ENCODE data around the gene WT1. TPM values are rescaled to one million over a fixed set of nuclear protein-coding genes. Genes with fewer than 3 reads are reported as not detected.
A peak's percentile ranks its signal among the peaks of the same experiment; 100 is the strongest.

WT1 gene
- total RNA-seq, 4 donors from 2014 or later, result not detected

DNA sequence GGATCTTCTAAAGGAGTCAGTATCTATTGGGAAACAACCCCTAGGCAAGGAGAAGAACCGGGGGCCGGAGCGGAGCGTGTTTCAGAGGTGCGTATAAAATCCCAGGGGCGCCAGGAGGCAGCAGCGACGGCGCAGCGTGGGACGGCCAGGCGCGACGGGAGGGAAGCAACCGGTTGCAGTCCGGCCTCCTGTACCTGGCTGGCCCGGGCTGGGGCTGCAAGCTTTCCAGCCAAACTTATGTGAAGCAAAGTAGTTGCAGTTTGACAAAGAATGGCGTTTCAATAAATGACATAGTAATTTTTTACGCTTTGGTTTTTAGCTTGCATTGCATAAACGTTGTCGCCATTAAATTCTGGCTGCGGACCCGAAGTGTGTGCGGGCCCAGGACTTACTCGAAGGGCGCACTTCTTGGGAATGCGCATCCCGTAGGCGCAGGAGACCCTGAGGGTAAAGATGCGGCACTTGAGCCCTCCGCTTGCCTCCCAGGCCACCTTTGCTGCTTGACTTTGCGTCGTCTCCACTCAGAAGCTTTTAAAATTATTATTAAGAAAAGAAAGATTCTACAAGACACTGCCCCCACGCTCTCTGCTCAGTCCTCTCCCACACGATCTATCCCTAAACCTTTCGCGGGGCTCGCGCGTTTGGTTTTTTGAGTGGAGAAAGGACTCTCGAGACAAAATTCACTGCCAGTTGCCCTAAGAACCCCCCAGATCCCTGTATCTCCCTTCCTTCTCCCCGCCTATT lies 1.6 kb upstream of the WT1 start:
- Histone ChIP-seq H3K4me1 (peaks cover 61% of the 10 kb centered on the region), H3K27me3 (peaks cover 100% of the 10 kb centered on the region), H3K9me3 (no peaks in the 10 kb centered on the region), H3K4me3 (peak overlapping the region; percentile 44), H3K27ac (no peak overlapping the region), H3K36me3 (no peaks in the 10 kb centered on the region)
- 9% methylated on average over 35 of the region's 42 CpGs for WGBS
- no peak for TF ChIP-seq POLR2AphosphoS5 (IDR thresholded peaks at IDR 0.05)
- TF ChIP-seq POLR2A (IDR thresholded peaks at IDR 0.05), result no peak
- TF ChIP-seq EP300 (IDR thresholded peaks at IDR 0.05), result no peak
- TF ChIP-seq, protein P1, sequence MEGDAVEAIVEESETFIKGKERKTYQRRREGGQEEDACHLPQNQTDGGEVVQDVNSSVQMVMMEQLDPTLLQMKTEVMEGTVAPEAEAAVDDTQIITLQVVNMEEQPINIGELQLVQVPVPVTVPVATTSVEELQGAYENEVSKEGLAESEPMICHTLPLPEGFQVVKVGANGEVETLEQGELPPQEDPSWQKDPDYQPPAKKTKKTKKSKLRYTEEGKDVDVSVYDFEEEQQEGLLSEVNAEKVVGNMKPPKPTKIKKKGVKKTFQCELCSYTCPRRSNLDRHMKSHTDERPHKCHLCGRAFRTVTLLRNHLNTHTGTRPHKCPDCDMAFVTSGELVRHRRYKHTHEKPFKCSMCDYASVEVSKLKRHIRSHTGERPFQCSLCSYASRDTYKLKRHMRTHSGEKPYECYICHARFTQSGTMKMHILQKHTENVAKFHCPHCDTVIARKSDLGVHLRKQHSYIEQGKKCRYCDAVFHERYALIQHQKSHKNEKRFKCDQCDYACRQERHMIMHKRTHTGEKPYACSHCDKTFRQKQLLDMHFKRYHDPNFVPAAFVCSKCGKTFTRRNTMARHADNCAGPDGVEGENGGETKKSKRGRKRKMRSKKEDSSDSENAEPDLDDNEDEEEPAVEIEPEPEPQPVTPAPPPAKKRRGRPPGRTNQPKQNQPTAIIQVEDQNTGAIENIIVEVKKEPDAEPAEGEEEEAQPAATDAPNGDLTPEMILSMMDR (IDR thresholded peaks at IDR 0.05), result no peak
- no peak for DNase-seq (ENCODE audit: low spot score in 2 of 2)

DNA sequence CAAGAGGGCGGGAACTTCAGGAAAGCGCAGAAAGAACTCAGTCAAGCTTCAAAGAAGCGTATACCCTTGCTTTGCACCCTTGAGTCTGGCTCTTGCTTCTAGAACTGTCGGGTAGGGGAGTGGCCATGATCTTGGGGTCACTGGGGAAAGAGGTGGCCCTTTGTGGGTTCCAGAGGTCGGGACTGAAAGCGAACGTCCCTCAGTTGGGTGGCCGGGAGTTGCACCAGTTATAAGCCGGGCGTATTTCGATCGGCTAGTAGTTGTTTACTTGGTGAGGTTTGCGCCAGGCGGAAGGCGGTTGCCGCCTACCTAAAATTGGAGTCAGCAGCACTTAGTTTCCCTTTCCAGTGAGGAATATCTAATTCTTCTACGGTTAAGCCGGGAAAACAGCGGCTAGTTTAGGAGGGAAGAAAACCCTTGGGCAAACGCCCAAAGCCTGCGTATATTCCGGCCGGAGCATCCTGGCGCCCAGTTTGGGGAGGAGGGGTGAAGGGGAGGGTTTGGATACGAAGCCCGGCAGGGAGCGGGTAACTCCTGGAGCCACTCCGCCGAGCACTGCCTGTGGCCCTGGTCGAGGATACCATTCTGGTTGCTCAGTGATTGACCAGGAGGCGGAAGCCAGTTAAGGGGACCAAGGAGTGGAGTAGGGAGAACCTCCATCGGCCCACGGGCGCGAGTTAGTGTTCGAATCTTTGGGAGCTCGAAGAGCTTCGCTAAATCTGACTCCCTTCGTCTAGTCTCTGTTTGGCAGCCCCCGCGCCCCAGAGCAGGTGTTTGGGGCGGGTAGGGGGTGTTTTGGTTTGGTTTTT lies 807 bp upstream of the WT1 start:
- TF ChIP-seq POLR2AphosphoS5 (IDR thresholded peaks at IDR 0.05), result no peak
- TF ChIP-seq, protein P1 (IDR thresholded peaks at IDR 0.05), result no peak
- TF ChIP-seq EP300 (IDR thresholded peaks at IDR 0.05), result no peak
- TF ChIP-seq POLR2A (IDR thresholded peaks at IDR 0.05), result no peak
- DNase-seq (ENCODE audit: low spot score in 2 of 2), result no peak
- no peaks in the 10 kb centered on the region for H3K9me3 ChIP-seq
- H3K27me3 ChIP-seq, result peaks cover 100% of the 10 kb centered on the region
- no peaks in the 10 kb centered on the region for H3K36me3 ChIP-seq
- peaks cover 61% of the 10 kb centered on the region for H3K4me1 ChIP-seq
- 5% methylated on average over 35 of the region's 42 CpGs for WGBS
- H3K27ac ChIP-seq, result no peak overlapping the region
- H3K4me3 ChIP-seq, result peak overlapping the region; percentile 44

DNA sequence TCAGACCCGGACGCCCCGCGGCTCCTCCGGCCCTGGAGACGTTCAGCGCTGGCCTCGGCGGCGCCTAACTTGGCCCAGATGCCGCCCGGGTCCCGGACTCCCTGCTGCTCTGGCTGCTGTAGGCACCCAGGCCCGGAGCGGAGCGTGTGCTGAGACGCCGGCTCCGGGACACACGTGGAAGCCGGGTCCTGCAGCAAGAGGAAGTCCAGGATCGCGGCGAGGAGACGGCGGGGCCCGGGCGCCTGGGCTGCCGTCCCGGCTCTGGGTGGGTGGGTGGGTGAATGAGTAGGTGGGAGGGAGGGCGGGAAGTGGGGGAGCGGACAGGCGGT lies 223 bp downstream of the WT1 start:
- Histone ChIP-seq H3K4me1 (peaks cover 61% of the 10 kb centered on the region), H3K27ac (no peak overlapping the region)

DNA sequence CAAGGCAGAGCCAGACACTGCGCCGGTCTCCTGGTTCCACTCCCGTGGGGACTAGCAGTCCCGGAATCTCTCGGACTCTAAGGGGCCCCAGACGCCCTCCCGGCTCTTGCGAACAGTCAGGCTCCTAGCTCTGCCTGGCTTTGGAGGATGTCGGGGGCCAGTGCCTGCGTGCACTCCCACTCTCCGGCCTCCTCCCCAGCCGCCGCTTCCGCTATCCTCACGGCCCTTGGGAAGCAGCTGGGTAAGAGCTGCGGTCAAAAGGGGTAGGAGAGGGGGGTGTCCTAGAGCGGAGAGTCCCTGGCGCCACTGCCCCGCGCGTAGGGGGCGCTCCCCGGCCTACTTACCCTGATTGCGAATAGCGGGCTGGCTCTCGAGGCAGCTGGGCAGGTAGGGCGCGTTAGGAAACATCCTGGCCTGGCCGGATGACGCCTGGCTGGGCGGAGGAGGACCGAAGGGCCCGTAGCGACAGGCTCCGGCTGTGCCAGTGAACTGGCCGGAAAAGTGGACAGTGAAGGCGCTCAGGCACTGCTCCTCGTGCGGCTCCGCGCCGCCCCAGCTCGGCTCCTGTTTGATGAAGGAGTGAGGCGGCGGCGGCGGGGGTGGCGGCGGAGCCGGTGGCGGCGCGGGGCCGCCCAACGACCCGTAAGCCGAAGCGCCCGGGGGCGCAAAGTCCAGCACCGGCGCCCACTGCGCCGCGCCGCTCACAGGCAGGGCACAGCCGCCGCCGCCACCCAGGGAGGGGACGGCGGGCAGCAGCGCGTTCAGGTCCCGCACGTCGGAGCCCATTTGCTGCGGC lies 785 bp downstream of the WT1 start:
- Histone ChIP-seq H3K9me3 (no peaks in the 10 kb centered on the region), H3K27me3 (peaks cover 100% of the 10 kb centered on the region), H3K4me1 (peaks cover 60% of the 10 kb centered on the region), H3K27ac (no peak overlapping the region), H3K4me3 (peak overlapping the region; percentile 44), H3K36me3 (no peaks in the 10 kb centered on the region)
- WGBS, result 1% methylated on average over 27 of the region's 77 CpGs
- no peak for DNase-seq (ENCODE audit: low spot score in 2 of 2)
- TF ChIP-seq EP300 (IDR thresholded peaks at IDR 0.05), result no peak
- TF ChIP-seq POLR2AphosphoS5 (IDR thresholded peaks at IDR 0.05), result no peak
- TF ChIP-seq, protein P1 (IDR thresholded peaks at IDR 0.05), result no peak
- TF ChIP-seq POLR2A (IDR thresholded peaks at IDR 0.05), result no peak

More for the DNA sequence above, 223 bp downstream of the WT1 start:
- H3K9me3 ChIP-seq, result no peaks in the 10 kb centered on the region
- no peaks in the 10 kb centered on the region for H3K36me3 ChIP-seq
- WGBS, result 2% methylated on average over 23 of the region's 33 CpGs
- DNase-seq (ENCODE audit: low spot score in 2 of 2), result no peak
- TF ChIP-seq POLR2A (IDR thresholded peaks at IDR 0.05), result no peak
- TF ChIP-seq POLR2AphosphoS5 (IDR thresholded peaks at IDR 0.05), result no peak
- peaks cover 100% of the 10 kb centered on the region for H3K27me3 ChIP-seq
- H3K4me3 ChIP-seq, result peak overlapping the region; percentile 44

DNA sequence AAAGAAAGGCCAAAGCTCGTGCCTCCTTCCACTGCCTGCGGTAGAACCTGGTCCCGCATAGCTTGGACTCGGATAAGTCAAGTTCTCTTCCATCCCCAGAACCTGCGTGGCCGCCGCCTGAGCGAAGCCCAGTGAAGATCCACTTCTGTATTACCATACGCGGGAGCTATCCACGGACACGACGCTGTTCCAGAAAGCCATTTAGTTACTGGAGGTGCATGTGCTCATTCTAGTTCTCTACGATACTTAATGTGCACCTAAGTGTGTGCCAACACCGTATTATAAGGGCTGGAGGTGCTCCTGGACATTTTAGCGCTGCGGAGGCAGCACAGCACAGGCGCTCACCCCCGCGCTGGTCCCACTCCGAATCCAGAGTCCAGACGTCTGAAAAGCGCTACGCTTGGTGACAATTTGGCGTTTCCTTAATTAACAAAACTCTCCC lies 1.4 kb downstream of the WT1 start:
- H3K27me3 ChIP-seq, result peaks cover 100% of the 10 kb centered on the region
- TF ChIP-seq EP300 (IDR thresholded peaks at IDR 0.05) (no peak), POLR2A (IDR thresholded peaks at IDR 0.05) (no peak), POLR2AphosphoS5 (IDR thresholded peaks at IDR 0.05) (no peak)
- TF ChIP-seq, protein P1 (IDR thresholded peaks at IDR 0.05), result no peak
- peak overlapping the region; percentile 44 for H3K4me3 ChIP-seq
- H3K36me3 ChIP-seq, result no peaks in the 10 kb centered on the region
- peaks cover 55% of the 10 kb centered on the region for H3K4me1 ChIP-seq
- no peak for DNase-seq (ENCODE audit: low spot score in 2 of 2)
- no peaks in the 10 kb centered on the region for H3K9me3 ChIP-seq
- 7% methylated on average over 24 of the region's 25 CpGs for WGBS
- H3K27ac ChIP-seq, result no peak overlapping the region
